NCI-H2196 (cell line): Measurements from ENCODE around the gene BRD4.

Experiments used
- DNase-seq: peaks from one replicate; lab custom pipeline; 2025; ENCODE audit not compliant: unreplicated experiment; lab: John Stamatoyannopoulos, UW

The BRD4 gene

GRCh38 chr19:15316498-15316897 is 15.8 kb downstream of the BRD4 start:
- no peak for DNase-seq

GRCh38 chr19:15315101-15315500 is 17.2 kb downstream of the BRD4 start:
- peak; percentile 69 for DNase-seq

GRCh38 chr19:15313649-15314279 is 18.6 kb downstream of the BRD4 start:
- DNase-seq: no peak

- DNase-seq: no peak
Measured at GRCh38 chr19:15307169-15307568, 25.2 kb downstream of the BRD4 start.

- no peak for DNase-seq
Measured at GRCh38 chr19:15305582-15306334, 26.6 kb downstream of the BRD4 start.

GRCh38 chr19:15304140-15304705 is 28.1 kb downstream of the BRD4 start:
- DNase-seq: no peak

- DNase-seq: no peak
Measured at GRCh38 chr19:15303105-15303780, 29.1 kb downstream of the BRD4 start.

GRCh38 chr19:15300533-15301197 is 31.7 kb downstream of the BRD4 start:
- DNase-seq: no peak

- no peak for DNase-seq
Measured at GRCh38 chr19:15299568-15300409, 32.5 kb downstream of the BRD4 start.

GRCh38 chr19:15298847-15299567 is 33.3 kb downstream of the BRD4 start:
- no peak for DNase-seq

GRCh38 chr19:15297416-15298224 is 34.7 kb downstream of the BRD4 start:
- DNase-seq: peak; percentile 76

GRCh38 chr19:15296841-15297415 is 35.4 kb downstream of the BRD4 start:
- no peak for DNase-seq

- no peak for DNase-seq
Measured at GRCh38 chr19:15296353-15296752, 36.0 kb downstream of the BRD4 start.

GRCh38 chr19:15294561-15294990 is 37.8 kb downstream of the BRD4 start:
- no peak for DNase-seq

GRCh38 chr19:15293781-15294491 is 38.4 kb downstream of the BRD4 start:
- no peak for DNase-seq

- DNase-seq: peak; percentile 43
Measured at GRCh38 chr19:15292847-15293582, 39.3 kb downstream of the BRD4 start.

- no peak for DNase-seq
Measured at GRCh38 chr19:15292140-15292539, 40.2 kb downstream of the BRD4 start.
